DOHH2 (cell line): ENCODE measurements around the gene CFAP100.

Experiments
- H3F3A ChIP-seq: fragments of 200-600 bp; sonication (generic), shearing (Covaris generic); 2 replicates; pipeline ENCODE4 v1.6.0; 2016; ENCODE audit warnings: antibody characterized with exemption, mild to moderate bottlenecking; ENCODE audit not compliant: control insufficient read depth, insufficient read depth
- H3K27ac ChIP-seq: fragments of 200-600 bp; sonication (generic); 2 replicates; pipeline ENCODE4 v1.5.1; 2014; ENCODE audit warnings: low read depth, mild to moderate bottlenecking, low read length, moderate library complexity
- H3K27me3 ChIP-seq: fragments of 200-600 bp; sonication (generic); 2 replicates; pipeline ENCODE4 v1.6.1; 2014; ENCODE audit warnings: mild to moderate bottlenecking, low read length, mixed read lengths; ENCODE audit not compliant: control insufficient read depth
- H3K36me3 ChIP-seq: fragments of 200-600 bp; sonication (generic); 2 replicates; pipeline ENCODE4 v1.6.1; 2014; ENCODE audit warnings: mild to moderate bottlenecking, low read length, moderate library complexity, mixed read lengths; ENCODE audit not compliant: control insufficient read depth
- H3K4me1 ChIP-seq: fragments of 200-600 bp; sonication (generic); 2 replicates; pipeline ENCODE4 v1.6.1; 2014; ENCODE audit warnings: mild to moderate bottlenecking, low read length, mixed read lengths; ENCODE audit not compliant: control insufficient read depth
- H3K4me2 ChIP-seq: fragments of 200-600 bp; sonication (generic); 2 replicates; pipeline ENCODE4 v1.6.0; 2014; ENCODE audit warnings: mild to moderate bottlenecking, low read length, moderate library complexity
- H3K4me3 ChIP-seq: fragments of 200-600 bp; sonication (generic); 2 replicates; pipeline ENCODE4 v1.5.1; 2014; ENCODE audit warnings: mild to moderate bottlenecking, low read length, mixed read lengths
- H3K79me2 ChIP-seq: fragments of 200-600 bp; sonication (generic); 2 replicates; pipeline ENCODE4 v1.6.1; 2014; ENCODE audit warnings: mild to moderate bottlenecking, low read length, mixed read lengths; ENCODE audit not compliant: control insufficient read depth
- H3K9me2 ChIP-seq: fragments of 200-600 bp; sonication (generic); replicated peaks from 2 replicates; pipeline ENCODE4 v1.6.1; 2014; ENCODE audit warnings: mild to moderate bottlenecking, low read length, mixed read lengths; ENCODE audit not compliant: control insufficient read depth
- H3K9me3 ChIP-seq: fragments of 200-600 bp; sonication (generic); 2 replicates; pipeline ENCODE4 v1.6.1; 2014; ENCODE audit warnings: antibody characterized with exemption, low read length, mixed read lengths; ENCODE audit not compliant: control insufficient read depth, insufficient read depth
- H4K20me1 ChIP-seq: fragments of 200-600 bp; sonication (generic); 2 replicates; pipeline ENCODE4 v1.6.0; 2014; ENCODE audit warnings: low read depth, mild to moderate bottlenecking, antibody characterized with exemption, low read length, moderate library complexity; ENCODE audit not compliant: control insufficient read depth, insufficient read depth
- CTCF ChIP-seq: fragments of 200-600 bp; sonication (generic); IDR thresholded peaks from one replicate; pipeline ENCODE4 v1.5.1; 2014; ENCODE audit warnings: antibody characterized with exemption, mild to moderate bottlenecking, low read depth, low read length; ENCODE audit not compliant: poor library complexity, severe bottlenecking
- EZH2phosphoT487 ChIP-seq: fragments of 200-600 bp; sonication (generic); IDR thresholded peaks from 2 replicates; pipeline ENCODE4 v1.6.1; 2017; ENCODE audit warnings: borderline replicate concordance, mild to moderate bottlenecking, antibody characterized with exemption, low read length, moderate library complexity, mixed read lengths

Gene CFAP100

GRCh38 chr3:126346466-126346865 is 48.2 kb upstream of the CFAP100 start:
- TF ChIP-seq EZH2phosphoT487 (no peak), CTCF (no peak)
- no peak overlapping the region for H3K4me2 ChIP-seq
- no peak overlapping the region for H3K4me3 ChIP-seq
- H4K20me1 ChIP-seq: no peaks in the 10 kb centered on the region
- H3K36me3 ChIP-seq: no peaks in the 10 kb centered on the region
- no peaks in the 10 kb centered on the region for H3F3A ChIP-seq
- peaks cover 11% of the 10 kb centered on the region; the same call in 1 of the 2 replicates for H3K4me1 ChIP-seq
- no peaks in the 10 kb centered on the region for H3K9me2 ChIP-seq
- no peaks in the 10 kb centered on the region for H3K79me2 ChIP-seq
- no peak overlapping the region for H3K27ac ChIP-seq
- no peaks in the 10 kb centered on the region for H3K9me3 ChIP-seq
- H3K27me3 ChIP-seq: no peaks in the 10 kb centered on the region

- Histone ChIP-seq H3K79me2 (no peaks in the 10 kb centered on the region), H3K27me3 (no peaks in the 10 kb centered on the region), H3K36me3 (no peaks in the 10 kb centered on the region), H3K27ac (no peak overlapping the region), H3K4me1 (peaks cover 11% of the 10 kb centered on the region; the same call in 1 of the 2 replicates), H3K9me2 (no peaks in the 10 kb centered on the region), H3K9me3 (no peaks in the 10 kb centered on the region), H3K4me2 (no peak overlapping the region), H3K4me3 (no peak overlapping the region), H3F3A (no peaks in the 10 kb centered on the region), H4K20me1 (no peaks in the 10 kb centered on the region)
- TF ChIP-seq EZH2phosphoT487: no peak
- TF ChIP-seq CTCF: no peak
Observed at GRCh38 chr3:126347543-126348161, 47.1 kb upstream of the CFAP100 start.

GRCh38 chr3:126348308-126348920 is 46.3 kb upstream of the CFAP100 start:
- H3K36me3 ChIP-seq: no peaks in the 10 kb centered on the region

More at GRCh38 chr3:126348308-126348920, 46.3 kb upstream of the CFAP100 start:
- Histone ChIP-seq H3K4me1 (peaks cover 11% of the 10 kb centered on the region; the same call in 1 of the 2 replicates), H3K79me2 (no peaks in the 10 kb centered on the region), H3K9me2 (no peaks in the 10 kb centered on the region), H3K9me3 (no peaks in the 10 kb centered on the region), H3K4me2 (no peak overlapping the region), H3K27me3 (no peaks in the 10 kb centered on the region), H3F3A (no peaks in the 10 kb centered on the region; the same call in 1 of the 2 replicates), H4K20me1 (no peaks in the 10 kb centered on the region), H3K4me3 (no peak overlapping the region), H3K27ac (no peak overlapping the region)
- TF ChIP-seq CTCF: peak; percentile 29
- no peak for TF ChIP-seq EZH2phosphoT487
